DND-41 (cell line): ENCODE data around the gene OTOS.

Source experiments
- EZH2 ChIP-seq: IDR thresholded peaks from 3 replicates; pipeline ENCODE4 v1.6.1; 2012; ENCODE audit warnings: borderline replicate concordance, low read depth, mild to moderate bottlenecking, moderate library complexity, low read length, inconsistent platforms; ENCODE audit not compliant: severe bottlenecking
- TF ChIP-seq, protein P1 (sequence below): IDR thresholded peaks from 2 replicates; pipeline ENCODE4 v1.5.1; 2012; ENCODE audit warnings: borderline replicate concordance, low read length, moderate library complexity, mild to moderate bottlenecking; ENCODE audit not compliant: poor library complexity, severe bottlenecking; ENCODE audit errors: extremely low read depth

DNA sequence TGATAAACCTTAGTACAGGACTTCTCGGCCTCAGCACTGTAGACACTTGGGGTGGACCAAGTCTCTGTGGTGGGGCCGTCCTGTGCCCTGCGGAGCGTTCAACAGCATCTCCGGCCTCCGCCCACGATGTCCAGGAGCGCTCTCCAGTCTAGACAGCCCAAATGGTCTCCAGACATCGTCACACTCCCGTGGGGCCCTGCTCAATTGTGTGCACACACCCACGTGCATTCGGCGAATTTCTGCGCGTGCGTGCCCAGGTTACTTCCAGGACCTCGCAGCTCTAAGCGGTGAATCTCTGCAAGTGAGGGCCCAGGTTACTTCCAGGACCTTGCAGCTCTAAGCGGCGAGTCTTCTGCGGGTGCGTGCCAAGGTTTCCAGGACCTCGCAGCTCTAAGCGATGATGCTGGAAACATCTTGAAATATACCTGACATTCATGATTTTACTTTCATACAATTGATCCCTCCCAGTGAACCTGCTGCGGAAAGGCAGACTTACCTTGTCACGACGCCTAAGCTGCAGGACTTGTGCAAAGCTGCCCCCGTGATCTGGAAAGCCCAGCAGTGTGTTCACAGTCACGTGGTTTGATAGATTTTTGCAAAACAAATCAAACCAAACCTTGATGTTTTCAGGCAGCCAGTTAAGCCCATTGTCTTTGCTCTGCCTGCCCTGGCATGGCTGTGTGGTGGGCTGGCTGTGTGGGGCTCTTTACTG lies 16.1 kb upstream of the OTOS start:
- TF ChIP-seq, protein P1, sequence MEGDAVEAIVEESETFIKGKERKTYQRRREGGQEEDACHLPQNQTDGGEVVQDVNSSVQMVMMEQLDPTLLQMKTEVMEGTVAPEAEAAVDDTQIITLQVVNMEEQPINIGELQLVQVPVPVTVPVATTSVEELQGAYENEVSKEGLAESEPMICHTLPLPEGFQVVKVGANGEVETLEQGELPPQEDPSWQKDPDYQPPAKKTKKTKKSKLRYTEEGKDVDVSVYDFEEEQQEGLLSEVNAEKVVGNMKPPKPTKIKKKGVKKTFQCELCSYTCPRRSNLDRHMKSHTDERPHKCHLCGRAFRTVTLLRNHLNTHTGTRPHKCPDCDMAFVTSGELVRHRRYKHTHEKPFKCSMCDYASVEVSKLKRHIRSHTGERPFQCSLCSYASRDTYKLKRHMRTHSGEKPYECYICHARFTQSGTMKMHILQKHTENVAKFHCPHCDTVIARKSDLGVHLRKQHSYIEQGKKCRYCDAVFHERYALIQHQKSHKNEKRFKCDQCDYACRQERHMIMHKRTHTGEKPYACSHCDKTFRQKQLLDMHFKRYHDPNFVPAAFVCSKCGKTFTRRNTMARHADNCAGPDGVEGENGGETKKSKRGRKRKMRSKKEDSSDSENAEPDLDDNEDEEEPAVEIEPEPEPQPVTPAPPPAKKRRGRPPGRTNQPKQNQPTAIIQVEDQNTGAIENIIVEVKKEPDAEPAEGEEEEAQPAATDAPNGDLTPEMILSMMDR, result no peak
- no peak for TF ChIP-seq EZH2
